UCSD-AML1 (cell line): ENCODE results near the gene REC8.

Experiments used
- DNase-seq: peaks from one replicate; lab custom pipeline; 2025; ENCODE audit not compliant: unreplicated experiment; lab: John Stamatoyannopoulos, UW

REC8 gene

GRCh38 chr14:24137529-24138395, 34.1 kb upstream of the REC8 start:
- DNase-seq = no peak

- no peak for DNase-seq
Measured at GRCh38 chr14:24138396-24139271, 33.2 kb upstream of the REC8 start.

- DNase-seq = no peak
Measured at GRCh38 chr14:24139272-24139934, 32.5 kb upstream of the REC8 start.

GRCh38 chr14:24141097-24141880, 30.6 kb upstream of the REC8 start, which contains the start of gene EMC9:
EMC9 (minus strand) TSS chr14:24141591; CDS start chr14:24141304, 287 bp downstream.
- peak; percentile 99 for DNase-seq

- no peak for DNase-seq
Measured at GRCh38 chr14:24143511-24143910, 28.4 kb upstream of the REC8 start.

- no peak for DNase-seq
Measured at GRCh38 chr14:24144451-24144850, 27.4 kb upstream of the REC8 start.

GRCh38 chr14:24145219-24145618, 26.7 kb upstream of the REC8 start:
- no peak for DNase-seq

GRCh38 chr14:24145690-24146452, 26.0 kb upstream of the REC8 start:
- DNase-seq = no peak

GRCh38 chr14:24146453-24146977, 25.4 kb upstream of the REC8 start, which contains the start of gene PSME2:
PSME2 (minus strand) TSS chr14:24146610; CDS start chr14:24146581, 29 bp downstream.
- peak; percentile 97 for DNase-seq

- peak; percentile 98 for DNase-seq
Measured at GRCh38 chr14:24146978-24147760, 24.7 kb upstream of the REC8 start, which contains the start of gene RNF31. RNF31 (plus strand) TSS chr14:24147498; CDS start chr14:24147699, 201 bp downstream.

GRCh38 chr14:24147761-24148428, 24.0 kb upstream of the REC8 start:
- no peak for DNase-seq

GRCh38 chr14:24149302-24149969, 22.4 kb upstream of the REC8 start:
- no peak for DNase-seq

- DNase-seq = no peak
Measured at GRCh38 chr14:24150061-24150460, 21.8 kb upstream of the REC8 start.

- DNase-seq = no peak
Measured at GRCh38 chr14:24150567-24150966, 21.3 kb upstream of the REC8 start.

GRCh38 chr14:24150993-24151392, 20.9 kb upstream of the REC8 start:
- no peak for DNase-seq

GRCh38 chr14:24151404-24152080, 20.3 kb upstream of the REC8 start:
- DNase-seq = no peak

GRCh38 chr14:24155100-24155499, 16.8 kb upstream of the REC8 start:
- DNase-seq = no peak
